IMR-90 (cell line): Measurements from ENCODE around the gene VPS8. TPM values are rescaled to one million over a fixed set of nuclear protein-coding genes. Genes with fewer than 3 reads are reported as not detected.

Experiments
- ATAC-seq: fragments of 200-7000 bp; cut with Tn5 transposase; 2 replicates; pipeline ENCODE4 v1.9.1; 2020; ENCODE audit warnings: low read depth, mild to moderate bottlenecking, moderate library complexity
- BruUV-seq: library from RNA; stranded (reverse); fragments of 400-500 nt; replicated peaks from 2 replicates; lab custom pipeline; 2021; lab: Mats Ljungman, UMichigan
- CTCF ChIA-PET: fragments of 300-600 bp; formaldehyde crosslinking; extraction: SDS; loops from one replicate; lab custom pipeline; 2021; ENCODE audit warnings: antibody characterized with exemption; lab: Yijun Ruan, JAX
- POLR2A ChIA-PET: fragments of 300-600 bp; sonication (Branson Sonifier 250); formaldehyde crosslinking; loops from one replicate; lab custom pipeline; 2022; ENCODE audit warnings: antibody characterized with exemption; ENCODE audit not compliant: unreplicated experiment; lab: Charles Lee
- DNase-seq: peaks from one replicate; pipeline ENCODE4 v3.0.0; 2013
- H2AFZ ChIP-seq: replicated peaks from 2 replicates; pipeline ENCODE3; 2013; ENCODE audit warnings: low read length, mild to moderate bottlenecking; ENCODE audit not compliant: poor library complexity
- H2AK5ac ChIP-seq: 2 replicates; pipeline ENCODE4 v1.6.1; 2013; ENCODE audit warnings: low read depth, low read length, inconsistent platforms
- H2AK9ac ChIP-seq: replicated peaks from 2 replicates; pipeline ENCODE3; 2013; ENCODE audit warnings: mild to moderate bottlenecking, low read depth, low read length, moderate library complexity; ENCODE audit not compliant: poor library complexity
- H2BK120ac ChIP-seq: 2 replicates; pipeline ENCODE4 v1.6.1; 2013; ENCODE audit warnings: low read depth, low read length, inconsistent platforms
- H2BK15ac ChIP-seq: 3 replicates; pipeline ENCODE4 v1.6.1; 2013; ENCODE audit warnings: low read depth, low read length, inconsistent platforms
- H2BK20ac ChIP-seq: 2 replicates; pipeline ENCODE4 v1.6.1; 2013; ENCODE audit warnings: low read depth, mild to moderate bottlenecking, inconsistent platforms, low read length, moderate library complexity
- H2BK5ac ChIP-seq: 2 replicates; pipeline ENCODE4 v1.6.1; 2013; ENCODE audit warnings: mild to moderate bottlenecking, low read depth, low read length, inconsistent platforms; ENCODE audit not compliant: poor library complexity, severe bottlenecking
- H3K14ac ChIP-seq: replicated peaks from 2 replicates; pipeline ENCODE4 v1.6.1; 2013; ENCODE audit warnings: low read depth, low read length, inconsistent platforms
- H3K18ac ChIP-seq: 2 replicates; pipeline ENCODE4 v1.6.1; 2013; ENCODE audit warnings: low read depth, low read length, control low read depth
- H3K23ac ChIP-seq: 2 replicates; pipeline ENCODE4 v1.6.1; 2013; ENCODE audit warnings: low read depth, low read length, inconsistent platforms
- H3K27ac ChIP-seq: 2 replicates; pipeline ENCODE4 v1.5.1; 2013; ENCODE audit warnings: mild to moderate bottlenecking, control low read depth, low read length; ENCODE audit not compliant: insufficient read depth
- H3K27me3 ChIP-seq: 2 replicates; pipeline ENCODE4 v1.6.1; 2013; ENCODE audit warnings: low read length; ENCODE audit not compliant: control insufficient read depth, insufficient read depth
- H3K36me3 ChIP-seq: 2 replicates; pipeline ENCODE4 v1.6.1; 2013; ENCODE audit warnings: low read length, mixed read lengths; ENCODE audit not compliant: control insufficient read depth, insufficient read depth
- H3K4ac ChIP-seq: 2 replicates; pipeline ENCODE4 v1.6.1; 2013; ENCODE audit warnings: low read depth, low read length, inconsistent platforms
- H3K4me1 ChIP-seq: 2 replicates; pipeline ENCODE4 v1.6.1; 2013; ENCODE audit warnings: low read length, mixed read lengths; ENCODE audit not compliant: control insufficient read depth, insufficient read depth
- H3K4me2 ChIP-seq: 2 replicates; pipeline ENCODE4 v1.6.1; 2013; ENCODE audit warnings: low read depth, mild to moderate bottlenecking, control low read depth, low read length, moderate library complexity
- H3K4me3 ChIP-seq: 2 replicates; pipeline ENCODE4 v1.5.1; 2013; ENCODE audit warnings: low read depth, mild to moderate bottlenecking, control low read depth, low read length, moderate library complexity; ENCODE audit not compliant: insufficient read depth
- H3K56ac ChIP-seq: 2 replicates; pipeline ENCODE4 v1.6.1; 2013; ENCODE audit warnings: low read length, inconsistent platforms; ENCODE audit not compliant: insufficient read depth; ENCODE audit errors: extremely low read depth
- H3K79me1 ChIP-seq, 2 experiments: 2 replicates each; pipeline ENCODE4 v1.6.1; 2013; ENCODE audit warnings: low read length in 2 of 2, inconsistent platforms in 1 of 2, low read depth in 1 of 2
- H3K9ac ChIP-seq: 2 replicates; pipeline ENCODE4 v1.6.1; 2013; ENCODE audit warnings: low read depth, low read length, control low read depth
- H3K9me1 ChIP-seq: 2 replicates; pipeline ENCODE4 v1.6.1; 2013; ENCODE audit warnings: low read length, inconsistent platforms; ENCODE audit not compliant: insufficient read depth
- H3K9me3 ChIP-seq: 2 replicates; pipeline ENCODE4 v1.6.1; 2013; ENCODE audit warnings: low read length; ENCODE audit not compliant: control insufficient read depth, insufficient read depth
- H4K20me1 ChIP-seq: 2 replicates; pipeline ENCODE4 v1.6.1; 2013; ENCODE audit warnings: low read length, inconsistent platforms; ENCODE audit not compliant: insufficient read depth
- H4K5ac ChIP-seq: 2 replicates; pipeline ENCODE4 v1.6.1; 2013; ENCODE audit warnings: mild to moderate bottlenecking, low read depth, low read length, control low read depth
- H4K8ac ChIP-seq, 2 experiments: 2 replicates each; pipeline ENCODE4 v1.6.1; 2013; ENCODE audit warnings: low read depth in 2 of 2, low read length in 2 of 2, control low read depth in 1 of 2, inconsistent platforms in 1 of 2
- H4K91ac ChIP-seq: 2 replicates; pipeline ENCODE4 v1.6.1; 2013; ENCODE audit warnings: low read depth, low read length, inconsistent platforms; ENCODE audit not compliant: insufficient read depth
- MAFK ChIP-seq: IDR thresholded peaks from 2 replicates; pipeline ENCODE4 v1.6.1; 2012; ENCODE audit warnings: low read depth, low read length, improper control_type of control experiment
- WGBS, 2 experiments: methylation state at CpG; one replicate each; pipeline versions ENCODE4 v1.1.5 to v1.1.7; 2013; ENCODE audit warnings: missing lambda C conversion rate in 2 of 2; ENCODE audit not compliant: insufficient read length in 1 of 2; ENCODE audit errors: extremely low coverage in 2 of 2; 5-methylcytosine and 5-hydroxymethylcytosine counted together
- dilution Hi-C: fragments of 300-500 bp; cut with HindIII; formaldehyde crosslinking; loops from one replicate; pipeline ENCODE4 v1.14.3; 2018; ENCODE audit warnings: low sequenced_read_pairs; ENCODE audit not compliant: unreplicated experiment
- in situ Hi-C: fragments of 300-500 bp; cut with MboI; formaldehyde crosslinking; loops from 3 replicates; pipeline ENCODE4 v1.14.3; 2019; ENCODE audit warnings: low sequenced_read_pairs, inconsistent platforms, mixed read lengths
- intact Hi-C: fragments of 100-400 bp; cut with micrococcal nuclease; formaldehyde crosslinking; loops from 2 replicates; pipeline ENCODE4 v1.10.0; 2022
- polyA plus RNA-seq, 3 experiments: library from polyadenylated mRNA; depleted of rRNA; stranded (reverse); fragments of >200 nt; gene quantifications; 2 replicates each; pipeline ENCODE4 v1.2.3, GENCODE V29; 2012; ENCODE audit warnings: low replicate concordance in 1 of 3
- total RNA-seq: library from RNA; depleted of rRNA; stranded (reverse); fragments of >200 nt; gene quantifications from 2 replicates; pipeline ENCODE4 v1.2.3, GENCODE V29; 2012

VPS8 gene
- total and polyA plus RNA-seq, 2 of the 4 experiments (the other 2 are of a cell fraction), result 14.0 to 56.1 TPM

DNA sequence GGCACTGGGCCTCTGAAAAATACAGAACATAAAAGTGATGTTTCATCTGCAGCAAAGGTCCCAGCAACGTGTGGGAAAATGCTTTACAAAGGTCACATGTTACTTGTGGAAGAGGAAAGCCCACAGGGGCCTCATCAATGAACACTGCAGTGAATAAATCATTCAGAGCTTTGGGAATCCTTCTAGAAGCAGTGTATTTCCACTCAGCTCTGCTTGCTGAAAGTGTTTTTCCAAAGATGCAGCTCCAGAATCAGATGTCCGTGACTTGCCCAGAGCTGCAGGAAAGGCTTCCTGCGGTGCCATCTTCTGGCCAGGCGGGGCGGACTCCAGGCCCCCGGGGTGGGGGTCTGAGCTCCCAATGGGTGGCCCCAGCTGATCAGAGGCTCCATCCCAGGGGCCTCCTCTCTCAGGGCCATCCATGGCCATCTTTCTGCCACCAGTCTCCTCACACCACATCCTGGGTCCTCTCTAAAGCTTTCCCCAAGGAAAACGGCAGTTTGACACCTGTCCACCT, 259.4 kb downstream of the VPS8 start:
- intact Hi-C loops, result no loop called here
- H3K4me3 ChIP-seq, result no peak overlapping the region
- WGBS, 2 experiments, result 14% methylated on average over 2 of the region's 7 CpGs; no CpG with 5 or more reads in 1 of the 2 experiments

More for the DNA sequence above, 259.4 kb downstream of the VPS8 start:
- TF ChIP-seq MAFK, result no peak
- no peak overlapping the region for H4K5ac ChIP-seq
- CTCF ChIA-PET, result interaction anchor here (1.4 kb wide), 1 partner anchor 8 kb away, joined by 5 read pairs; no protein-coding TSS in a partner anchor
- no peak overlapping the region for H3K18ac ChIP-seq
- H2BK20ac ChIP-seq, result no peak overlapping the region
- no peaks in the 10 kb centered on the region for H3K79me1 ChIP-seq
- no peak overlapping the region for H2AK5ac ChIP-seq
- peak overlapping the region; percentile 75 for H2AFZ ChIP-seq
- POLR2A ChIA-PET, result no interaction called here
- no peak overlapping the region for H4K91ac ChIP-seq
- H3K9ac ChIP-seq, result no peak overlapping the region
- no peaks in the 10 kb centered on the region for H3K9me3 ChIP-seq
- no peak overlapping the region for H2BK120ac ChIP-seq
- dilution Hi-C loops (no loop called here), in situ Hi-C loops (no loop called here)
- no peak overlapping the region for H3K27ac ChIP-seq
- no peaks in the 10 kb centered on the region for H4K20me1 ChIP-seq
- no peak overlapping the region for H3K14ac ChIP-seq
- H3K56ac ChIP-seq, result no peak overlapping the region
- H4K8ac ChIP-seq, result no peak overlapping the region
- no peak overlapping the region for H2BK15ac ChIP-seq
- BruUV-seq, result no TSS peak
- H3K27me3 ChIP-seq, result no peaks in the 10 kb centered on the region; the same call in 1 of the 2 replicates
- ATAC-seq (no peak), DNase-seq (no peak)
- H3K4me1 ChIP-seq, result no peaks in the 10 kb centered on the region
- no peaks in the 10 kb centered on the region for H3K9me1 ChIP-seq
- H2AK9ac ChIP-seq, result no peak overlapping the region
- no peak overlapping the region for H3K4me2 ChIP-seq
- H3K23ac ChIP-seq, result no peak overlapping the region
- H2BK5ac ChIP-seq, result no peak overlapping the region
- no peaks in the 10 kb centered on the region for H3K36me3 ChIP-seq
- H3K4ac ChIP-seq, result no peak overlapping the region
